Measurements from ENCODE around the gene PERP. TPM values are rescaled to one million over a fixed set of nuclear protein-coding genes. Genes with fewer than 3 reads are reported as not detected.

The PERP gene
- total RNA-seq, 1 experiment from 2014 or later, result 85.9 TPM

DNA sequence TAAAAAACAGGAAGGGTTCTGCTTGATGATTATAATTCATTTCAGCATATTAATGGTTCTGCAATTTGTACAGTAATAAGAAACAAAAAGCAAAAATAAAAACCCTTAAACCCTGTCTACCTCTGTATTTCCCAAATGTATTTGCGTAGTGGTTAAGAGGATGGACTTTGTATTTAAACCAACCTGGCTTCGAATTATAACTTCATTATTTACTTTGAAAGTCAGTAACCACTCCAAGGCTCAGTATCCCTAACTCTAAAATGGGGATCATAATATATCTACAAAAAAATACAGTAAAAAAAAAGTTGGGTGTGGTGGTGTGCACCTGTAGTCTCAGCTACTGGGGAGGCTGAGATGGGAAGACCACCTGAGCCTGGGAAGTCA, 21.4 kb downstream of the PERP start:
- H3K9me3 ChIP-seq (ENCODE audit: control insufficient read depth in 1 of 2, insufficient read depth in 1 of 2, low read depth in 1 of 2, low read length in 2 of 2), result no peaks in the 10 kb centered on the region
- no peak overlapping the region for H3K4me3 ChIP-seq (replicated peaks in 1 of 2; ENCODE audit: low read depth in 1 of 2, low read length in 2 of 2)
- no peak overlapping the region for H3K27ac ChIP-seq (ENCODE audit: low read depth, low read length)
- intact Hi-C loops (cut with micrococcal nuclease), result loop anchor here (5.0 kb wide), 1 partner anchor 79 kb away; no protein-coding TSS in a partner anchor
- POLR2A ChIA-PET, result no interaction called here
- no peaks in the 10 kb centered on the region; the same call in 1 of the 2 replicates for H3K27me3 ChIP-seq (ENCODE audit: insufficient read depth, low read length)
- no peak for ATAC-seq
- no peak overlapping the region for H3K9ac ChIP-seq (ENCODE audit: low read length)
- BruUV-seq (replicated peaks), result no TSS peak
- no peak overlapping the region for H3K4me2 ChIP-seq (ENCODE audit: low read length)
- no peaks in the 10 kb centered on the region for H3K36me3 ChIP-seq (ENCODE audit: control insufficient read depth in 1 of 2, insufficient read depth in 2 of 2, low read length in 2 of 2)
- no peaks in the 10 kb centered on the region for H3K9me2 ChIP-seq (ENCODE audit: insufficient read depth)
- H2AFZ ChIP-seq (ENCODE audit: low read depth, low read length, poor library complexity, severe bottlenecking), result no peak overlapping the region
- TF ChIP-seq, protein P1, sequence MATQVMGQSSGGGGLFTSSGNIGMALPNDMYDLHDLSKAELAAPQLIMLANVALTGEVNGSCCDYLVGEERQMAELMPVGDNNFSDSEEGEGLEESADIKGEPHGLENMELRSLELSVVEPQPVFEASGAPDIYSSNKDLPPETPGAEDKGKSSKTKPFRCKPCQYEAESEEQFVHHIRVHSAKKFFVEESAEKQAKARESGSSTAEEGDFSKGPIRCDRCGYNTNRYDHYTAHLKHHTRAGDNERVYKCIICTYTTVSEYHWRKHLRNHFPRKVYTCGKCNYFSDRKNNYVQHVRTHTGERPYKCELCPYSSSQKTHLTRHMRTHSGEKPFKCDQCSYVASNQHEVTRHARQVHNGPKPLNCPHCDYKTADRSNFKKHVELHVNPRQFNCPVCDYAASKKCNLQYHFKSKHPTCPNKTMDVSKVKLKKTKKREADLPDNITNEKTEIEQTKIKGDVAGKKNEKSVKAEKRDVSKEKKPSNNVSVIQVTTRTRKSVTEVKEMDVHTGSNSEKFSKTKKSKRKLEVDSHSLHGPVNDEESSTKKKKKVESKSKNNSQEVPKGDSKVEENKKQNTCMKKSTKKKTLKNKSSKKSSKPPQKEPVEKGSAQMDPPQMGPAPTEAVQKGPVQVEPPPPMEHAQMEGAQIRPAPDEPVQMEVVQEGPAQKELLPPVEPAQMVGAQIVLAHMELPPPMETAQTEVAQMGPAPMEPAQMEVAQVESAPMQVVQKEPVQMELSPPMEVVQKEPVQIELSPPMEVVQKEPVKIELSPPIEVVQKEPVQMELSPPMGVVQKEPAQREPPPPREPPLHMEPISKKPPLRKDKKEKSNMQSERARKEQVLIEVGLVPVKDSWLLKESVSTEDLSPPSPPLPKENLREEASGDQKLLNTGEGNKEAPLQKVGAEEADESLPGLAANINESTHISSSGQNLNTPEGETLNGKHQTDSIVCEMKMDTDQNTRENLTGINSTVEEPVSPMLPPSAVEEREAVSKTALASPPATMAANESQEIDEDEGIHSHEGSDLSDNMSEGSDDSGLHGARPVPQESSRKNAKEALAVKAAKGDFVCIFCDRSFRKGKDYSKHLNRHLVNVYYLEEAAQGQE (IDR thresholded peaks at IDR 0.05; ENCODE audit: low read depth), result no peak
- no peak for TF ChIP-seq ELF1 (IDR thresholded peaks at IDR 0.05; ENCODE audit: borderline replicate concordance, low read depth)
- no peak for TF ChIP-seq FOSL1 (IDR thresholded peaks at IDR 0.05; ENCODE audit: low read depth)
- TF ChIP-seq, protein P2, sequence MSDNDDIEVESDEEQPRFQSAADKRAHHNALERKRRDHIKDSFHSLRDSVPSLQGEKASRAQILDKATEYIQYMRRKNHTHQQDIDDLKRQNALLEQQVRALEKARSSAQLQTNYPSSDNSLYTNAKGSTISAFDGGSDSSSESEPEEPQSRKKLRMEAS (IDR thresholded peaks at IDR 0.05), result no peak
- no peak for TF ChIP-seq POLR2AphosphoS5 (IDR thresholded peaks at IDR 0.05; ENCODE audit: low read depth, low read length)
- no peak for TF ChIP-seq ZFX (IDR thresholded peaks at IDR 0.05)
- no peak for TF ChIP-seq SIN3A (IDR thresholded peaks at IDR 0.05; ENCODE audit: low read depth)
- TF ChIP-seq POLR2A (IDR thresholded peaks at IDR 0.05; ENCODE audit: borderline replicate concordance, extremely low read depth, insufficient read depth, insufficient read length), result no peak
- no peak for TF ChIP-seq EZH2 (IDR thresholded peaks at IDR 0.05)
- no peak for TF ChIP-seq SRF (IDR thresholded peaks at IDR 0.05; ENCODE audit: low read depth)
- TF ChIP-seq YY1 (IDR thresholded peaks at IDR 0.05; ENCODE audit: extremely low read depth, insufficient replicate concordance, low read depth, low read length), result no peak
- TF ChIP-seq CBX3 (IDR thresholded peaks at IDR 0.05; ENCODE audit: low read depth), result no peak
- TF ChIP-seq, protein P3, sequence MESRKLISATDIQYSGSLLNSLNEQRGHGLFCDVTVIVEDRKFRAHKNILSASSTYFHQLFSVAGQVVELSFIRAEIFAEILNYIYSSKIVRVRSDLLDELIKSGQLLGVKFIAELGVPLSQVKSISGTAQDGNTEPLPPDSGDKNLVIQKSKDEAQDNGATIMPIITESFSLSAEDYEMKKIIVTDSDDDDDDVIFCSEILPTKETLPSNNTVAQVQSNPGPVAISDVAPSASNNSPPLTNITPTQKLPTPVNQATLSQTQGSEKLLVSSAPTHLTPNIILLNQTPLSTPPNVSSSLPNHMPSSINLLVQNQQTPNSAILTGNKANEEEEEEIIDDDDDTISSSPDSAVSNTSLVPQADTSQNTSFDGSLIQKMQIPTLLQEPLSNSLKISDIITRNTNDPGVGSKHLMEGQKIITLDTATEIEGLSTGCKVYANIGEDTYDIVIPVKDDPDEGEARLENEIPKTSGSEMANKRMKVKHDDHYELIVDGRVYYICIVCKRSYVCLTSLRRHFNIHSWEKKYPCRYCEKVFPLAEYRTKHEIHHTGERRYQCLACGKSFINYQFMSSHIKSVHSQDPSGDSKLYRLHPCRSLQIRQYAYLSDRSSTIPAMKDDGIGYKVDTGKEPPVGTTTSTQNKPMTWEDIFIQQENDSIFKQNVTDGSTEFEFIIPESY (IDR thresholded peaks at IDR 0.05; ENCODE audit: extremely low read depth, insufficient replicate concordance, low read length), result no peak
- TF ChIP-seq EGR1 (IDR thresholded peaks at IDR 0.05; ENCODE audit: low read depth), result no peak
- TF ChIP-seq SP1 (IDR thresholded peaks at IDR 0.05; ENCODE audit: low read depth), result no peak
- TF ChIP-seq, protein P4, sequence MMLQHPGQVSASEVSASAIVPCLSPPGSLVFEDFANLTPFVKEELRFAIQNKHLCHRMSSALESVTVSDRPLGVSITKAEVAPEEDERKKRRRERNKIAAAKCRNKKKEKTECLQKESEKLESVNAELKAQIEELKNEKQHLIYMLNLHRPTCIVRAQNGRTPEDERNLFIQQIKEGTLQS (IDR thresholded peaks at IDR 0.05), result no peak
- no peak for TF ChIP-seq EZH2phosphoT487 (IDR thresholded peaks at IDR 0.05; ENCODE audit: borderline replicate concordance)
- no peak for TF ChIP-seq CEBPB (IDR thresholded peaks at IDR 0.05; ENCODE audit: low read depth)
- TF ChIP-seq TCF7L2 (IDR thresholded peaks at IDR 0.05; ENCODE audit: borderline replicate concordance, extremely low read depth, insufficient read depth, insufficient read length), result no peak
- no peak for DNase-seq (ENCODE audit: low read depth, low spot score)
- H3K79me2 ChIP-seq (ENCODE audit: insufficient read depth, low read length), result no peaks in the 10 kb centered on the region
- RAD21 ChIA-PET (ENCODE audit: low non-redundant PET in 1 of 2, low total read pairs in 2 of 2, uncharacterized antibody in 2 of 2, unreplicated experiment in 2 of 2), result no interaction called here
- peaks cover 44 to 51% of the 10 kb centered on the region in 2 experiments for H3K4me1 ChIP-seq (ENCODE audit: control insufficient read depth in 1 of 2, insufficient read depth in 2 of 2, low read length in 2 of 2)
- no peaks in the 10 kb centered on the region for H4K20me1 ChIP-seq (ENCODE audit: insufficient read depth)
- CTCF ChIA-PET, result interaction anchor here (0.8 kb wide), 1 partner anchor 23 kb away, joined by 4 read pairs; no protein-coding TSS in a partner anchor

Measured in HCT116 (cell line).